HFFc6 (cell line): ENCODE measurements around the gene RFC1. TPM values are rescaled to one million over a fixed set of nuclear protein-coding genes. Genes with fewer than 3 reads are reported as not detected.

Experiments used
- DNase-seq: peaks from one replicate; pipeline ENCODE4 v3.0.0-alpha.2; 2018
- H3K27ac Mint-ChIP-seq: 2 replicates; pipeline ENCODE4 v1.8.0; 2020; ENCODE audit warnings: mild to moderate bottlenecking, mixed read lengths
- H3K27me3 Mint-ChIP-seq: 2 replicates; pipeline ENCODE4 v1.8.0; 2021; ENCODE audit warnings: mild to moderate bottlenecking, moderate library complexity, mixed read lengths; ENCODE audit not compliant: insufficient read depth
- H3K36me3 Mint-ChIP-seq: 2 replicates; pipeline ENCODE4 v1.8.0; 2021; ENCODE audit warnings: low read depth, mixed read lengths
- H3K4me1 Mint-ChIP-seq: 2 replicates; pipeline ENCODE4 v1.8.0; 2020; ENCODE audit warnings: low read depth, mixed read lengths
- H3K4me3 Mint-ChIP-seq: 2 replicates; pipeline ENCODE4 v1.8.0; 2020; ENCODE audit warnings: mild to moderate bottlenecking, moderate library complexity, mixed read lengths
- H3K9me3 Mint-ChIP-seq: 2 replicates; pipeline ENCODE4 v1.8.0; 2020; ENCODE audit warnings: mild to moderate bottlenecking, mixed read lengths
- total RNA-seq, 6 experiments: library from RNA; stranded (reverse); fragmentation: NEBNext Ultra II Directional; extraction: Animal tissue kit (Norgen Biotek cat#: 25700); gene quantifications; 2 replicates in 1 of 6; 3 replicates in 5 of 6; pipeline ENCODE4 v1.2.3, GENCODE V29; 2021
- TF ChIP-seq, protein P1 (sequence below): fragments of 200-600 bp; sonication (generic); IDR thresholded peaks from 2 replicates; pipeline ENCODE4 v1.5.0; 2021; ENCODE audit warnings: antibody characterized with exemption, mild to moderate bottlenecking

RFC1 gene
- total RNA-seq, 6 experiments from 2014 or later, result 35.1 to 42.7 (median 41.0) TPM

DNA sequence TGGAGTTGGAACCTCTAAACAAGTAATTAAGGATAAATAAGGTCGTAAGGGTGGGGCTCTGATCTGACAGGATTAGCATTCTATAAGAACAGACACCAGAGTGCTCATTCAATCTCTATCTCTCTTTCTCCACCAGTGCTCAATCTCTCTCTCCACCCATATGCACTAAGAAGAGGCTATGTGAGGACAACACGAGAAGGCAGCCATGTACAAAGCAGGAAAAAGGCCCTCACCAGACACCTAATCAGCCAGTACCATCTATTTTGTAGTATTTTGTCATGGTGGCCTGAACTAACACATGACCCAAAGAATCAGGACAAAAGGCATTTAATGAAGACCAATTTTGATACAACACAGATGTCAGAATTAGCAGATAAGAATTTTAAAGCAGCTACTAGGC, 16.8 kb downstream of the RFC1 start:
- TF ChIP-seq, protein P1, sequence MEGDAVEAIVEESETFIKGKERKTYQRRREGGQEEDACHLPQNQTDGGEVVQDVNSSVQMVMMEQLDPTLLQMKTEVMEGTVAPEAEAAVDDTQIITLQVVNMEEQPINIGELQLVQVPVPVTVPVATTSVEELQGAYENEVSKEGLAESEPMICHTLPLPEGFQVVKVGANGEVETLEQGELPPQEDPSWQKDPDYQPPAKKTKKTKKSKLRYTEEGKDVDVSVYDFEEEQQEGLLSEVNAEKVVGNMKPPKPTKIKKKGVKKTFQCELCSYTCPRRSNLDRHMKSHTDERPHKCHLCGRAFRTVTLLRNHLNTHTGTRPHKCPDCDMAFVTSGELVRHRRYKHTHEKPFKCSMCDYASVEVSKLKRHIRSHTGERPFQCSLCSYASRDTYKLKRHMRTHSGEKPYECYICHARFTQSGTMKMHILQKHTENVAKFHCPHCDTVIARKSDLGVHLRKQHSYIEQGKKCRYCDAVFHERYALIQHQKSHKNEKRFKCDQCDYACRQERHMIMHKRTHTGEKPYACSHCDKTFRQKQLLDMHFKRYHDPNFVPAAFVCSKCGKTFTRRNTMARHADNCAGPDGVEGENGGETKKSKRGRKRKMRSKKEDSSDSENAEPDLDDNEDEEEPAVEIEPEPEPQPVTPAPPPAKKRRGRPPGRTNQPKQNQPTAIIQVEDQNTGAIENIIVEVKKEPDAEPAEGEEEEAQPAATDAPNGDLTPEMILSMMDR, result no peak

DNA sequence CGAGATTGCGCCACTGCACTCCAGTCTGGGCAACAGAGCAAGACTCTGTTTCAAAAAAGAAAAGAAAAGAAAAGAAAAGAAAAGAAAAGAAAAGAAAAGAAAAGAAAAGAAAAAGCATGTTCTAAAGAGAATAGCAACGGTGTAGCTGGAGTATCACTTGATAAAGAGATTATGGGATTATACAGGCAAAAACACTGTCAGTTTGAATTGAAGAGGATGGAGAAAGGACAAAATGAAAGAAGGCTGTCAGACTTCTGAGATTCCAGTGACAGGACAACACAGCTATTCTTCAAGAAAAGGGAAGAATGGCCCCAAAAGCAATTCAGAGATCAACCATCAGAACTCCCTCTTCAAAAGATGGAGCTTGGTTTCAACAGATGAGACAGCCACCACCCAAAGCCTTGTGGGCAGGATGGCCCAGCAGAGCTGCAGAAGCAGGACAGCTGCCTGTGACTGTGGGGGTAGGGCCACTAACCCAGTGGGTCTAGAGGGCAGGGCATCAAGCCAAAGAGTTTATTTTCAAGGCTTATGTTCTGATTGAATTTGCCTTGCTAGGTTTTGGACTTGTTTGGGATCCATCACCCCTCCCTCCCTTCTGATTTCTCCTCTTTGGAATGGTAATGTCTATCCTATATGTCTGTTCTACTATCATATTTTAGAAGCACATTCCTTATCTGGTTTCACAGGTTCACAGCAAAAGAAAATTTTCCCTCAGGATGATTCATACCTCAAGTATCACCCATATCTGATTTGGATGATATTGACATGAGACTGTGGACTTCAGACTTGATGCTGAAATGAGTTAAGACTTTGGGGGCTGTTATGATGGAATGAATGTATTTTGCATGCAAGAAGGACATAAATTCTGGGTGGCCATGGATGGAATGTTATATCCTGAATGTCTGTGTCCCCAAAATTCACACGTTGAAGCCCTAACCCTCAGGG, 17.5 kb downstream of the RFC1 start:
- Mint-ChIP-seq H3K27me3 (no peaks in the 10 kb centered on the region; the same call in 1 of the 2 replicates), H3K27ac (peak overlapping the region; percentile 39)

More for the DNA sequence above, 16.8 kb downstream of the RFC1 start:
- Mint-ChIP-seq H3K27me3 (no peaks in the 10 kb centered on the region; the same call in 1 of the 2 replicates), H3K36me3 (peaks cover 26% of the 10 kb centered on the region), H3K4me3 (no peak overlapping the region; the same call in none of the 2 replicates), H3K27ac (peak overlapping the region; percentile 39), H3K9me3 (peaks cover 4% of the 10 kb centered on the region), H3K4me1 (peaks cover 48% of the 10 kb centered on the region)
- DNase-seq, result no peak

DNA sequence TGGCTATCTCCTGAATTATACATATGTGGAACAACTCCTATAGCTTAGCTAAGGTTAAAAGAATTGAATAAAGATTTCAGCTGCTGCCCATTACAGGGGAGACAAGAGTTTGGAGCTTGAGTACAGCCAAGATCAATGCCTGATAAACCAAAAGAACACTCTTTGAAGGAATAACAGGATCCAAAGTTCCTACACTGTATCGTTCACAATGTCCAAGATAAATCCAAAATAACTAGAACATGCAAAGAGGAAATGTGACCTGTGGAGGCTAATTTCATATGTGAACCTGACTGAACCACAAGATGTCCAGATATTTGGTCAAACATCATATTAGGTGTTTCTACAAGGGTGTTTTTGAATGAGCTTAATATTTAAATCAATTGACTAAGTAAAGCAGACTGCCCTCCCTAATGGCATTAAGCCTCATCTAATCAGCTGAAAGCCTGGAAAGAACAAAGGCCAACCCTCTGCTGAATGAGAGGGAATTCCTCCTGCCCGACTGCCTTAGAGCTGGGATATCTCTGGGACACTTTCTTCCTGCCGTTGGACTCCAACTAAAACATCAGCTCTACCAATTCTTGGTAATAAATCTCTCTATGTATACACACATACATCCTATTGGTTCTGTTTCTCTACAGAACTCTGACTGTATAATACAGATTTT, 19.2 kb downstream of the RFC1 start:
- TF ChIP-seq, protein P1, result no peak
- no peak overlapping the region for H3K4me3 Mint-ChIP-seq
- no peak for DNase-seq
- H3K9me3 Mint-ChIP-seq, result peaks cover 4% of the 10 kb centered on the region
- peaks cover 28% of the 10 kb centered on the region for H3K4me1 Mint-ChIP-seq
- no peak overlapping the region for H3K27ac Mint-ChIP-seq
- peaks cover 26% of the 10 kb centered on the region for H3K36me3 Mint-ChIP-seq
- H3K27me3 Mint-ChIP-seq, result no peaks in the 10 kb centered on the region; the same call in 1 of the 2 replicates

More for the DNA sequence above, 17.5 kb downstream of the RFC1 start:
- peaks cover 4% of the 10 kb centered on the region for H3K9me3 Mint-ChIP-seq
- peaks cover 41% of the 10 kb centered on the region for H3K4me1 Mint-ChIP-seq
- TF ChIP-seq, protein P1, result no peak
- peaks cover 26% of the 10 kb centered on the region for H3K36me3 Mint-ChIP-seq
- H3K4me3 Mint-ChIP-seq, result peak overlapping the region; percentile 39
- peak; percentile 41 for DNase-seq

DNA sequence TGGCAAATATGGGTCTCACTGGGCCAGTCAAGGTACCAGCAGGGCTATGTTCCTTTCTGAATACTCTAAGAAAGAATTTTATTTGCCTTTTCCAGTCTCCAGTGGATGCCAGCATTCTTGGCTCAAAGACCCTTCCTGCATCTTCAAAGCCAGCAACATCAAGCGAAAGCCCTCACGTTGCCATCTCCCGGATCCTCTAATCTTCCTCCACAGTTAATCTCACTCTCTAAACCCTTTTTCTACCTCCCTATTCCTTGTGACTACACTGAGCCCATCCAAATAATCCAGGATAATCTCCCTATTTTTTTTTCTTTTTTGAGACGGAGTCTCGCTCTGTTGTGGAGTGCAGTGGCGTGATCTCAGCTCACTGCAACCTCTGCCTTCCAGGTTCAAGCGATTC, 23.4 kb downstream of the RFC1 start:
- Mint-ChIP-seq H3K27ac (no peak overlapping the region), H3K4me1 (peaks cover 21% of the 10 kb centered on the region)

DNA sequence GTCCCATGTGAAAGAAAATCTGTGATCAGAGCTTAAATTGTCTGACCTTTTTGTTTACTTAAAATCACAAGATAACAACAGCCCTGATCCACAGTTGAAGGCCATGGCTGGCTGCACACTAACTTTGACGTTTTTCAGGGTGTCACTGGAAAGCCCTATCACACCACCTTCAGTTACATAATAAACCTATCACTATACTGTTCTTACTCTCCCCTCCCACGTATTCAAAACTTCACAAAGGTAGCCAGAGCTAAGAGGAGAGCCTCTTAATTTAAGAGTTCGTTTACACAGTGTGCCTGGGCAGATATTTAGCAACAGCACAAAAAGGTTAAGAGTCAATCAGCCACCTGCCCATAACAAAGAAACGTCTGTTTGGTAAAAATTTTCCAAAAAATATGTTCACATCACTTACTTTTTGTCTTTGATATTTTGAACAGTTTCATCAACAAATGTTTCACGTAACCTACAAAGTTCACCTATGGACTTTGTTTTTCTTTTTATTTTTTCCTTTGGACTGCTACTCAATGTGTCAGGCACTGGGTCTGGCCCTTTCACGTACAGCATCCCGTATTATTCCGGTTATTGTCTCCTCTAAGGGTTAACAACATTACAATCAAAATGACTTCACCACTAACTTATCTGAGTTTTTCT, 25.0 kb downstream of the RFC1 start:
- Mint-ChIP-seq H3K27me3 (no peaks in the 10 kb centered on the region), H3K4me1 (peaks cover 16% of the 10 kb centered on the region), H3K36me3 (peaks cover 8% of the 10 kb centered on the region; the same call in 1 of the 2 replicates), H3K27ac (no peak overlapping the region), H3K4me3 (no peak overlapping the region), H3K9me3 (no peaks in the 10 kb centered on the region)
- TF ChIP-seq, protein P1, result no peak
- no peak for DNase-seq

More for the DNA sequence above, 23.4 kb downstream of the RFC1 start:
- Mint-ChIP-seq H3K36me3 (peaks cover 13% of the 10 kb centered on the region), H3K27me3 (no peaks in the 10 kb centered on the region), H3K9me3 (no peaks in the 10 kb centered on the region), H3K4me3 (no peak overlapping the region)
- no peak for DNase-seq
- TF ChIP-seq, protein P1, result no peak
